Measurements from ENCODE around the gene TMED4.

Gene TMED4

DNA sequence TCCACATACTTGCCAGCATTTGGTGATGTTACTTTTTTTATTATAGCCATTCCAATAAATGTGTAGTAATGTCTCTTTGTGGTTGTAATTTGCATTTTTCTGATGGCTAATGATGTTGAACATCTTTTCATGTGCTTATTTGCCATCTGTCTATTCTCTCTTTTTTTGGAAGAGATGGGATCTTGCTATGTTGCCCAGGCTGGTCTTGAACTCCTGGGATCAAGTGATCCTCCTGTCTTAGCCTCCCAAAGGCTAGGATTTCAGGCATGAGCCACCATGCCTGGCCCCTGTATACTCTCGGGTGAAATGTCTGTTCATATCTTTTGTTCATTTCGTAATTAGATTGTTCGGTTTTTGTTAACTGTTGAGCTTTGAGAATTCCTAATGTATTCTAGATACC, 27.8 kb upstream of the TMED4 start:
- TF ChIP-seq, protein P1, sequence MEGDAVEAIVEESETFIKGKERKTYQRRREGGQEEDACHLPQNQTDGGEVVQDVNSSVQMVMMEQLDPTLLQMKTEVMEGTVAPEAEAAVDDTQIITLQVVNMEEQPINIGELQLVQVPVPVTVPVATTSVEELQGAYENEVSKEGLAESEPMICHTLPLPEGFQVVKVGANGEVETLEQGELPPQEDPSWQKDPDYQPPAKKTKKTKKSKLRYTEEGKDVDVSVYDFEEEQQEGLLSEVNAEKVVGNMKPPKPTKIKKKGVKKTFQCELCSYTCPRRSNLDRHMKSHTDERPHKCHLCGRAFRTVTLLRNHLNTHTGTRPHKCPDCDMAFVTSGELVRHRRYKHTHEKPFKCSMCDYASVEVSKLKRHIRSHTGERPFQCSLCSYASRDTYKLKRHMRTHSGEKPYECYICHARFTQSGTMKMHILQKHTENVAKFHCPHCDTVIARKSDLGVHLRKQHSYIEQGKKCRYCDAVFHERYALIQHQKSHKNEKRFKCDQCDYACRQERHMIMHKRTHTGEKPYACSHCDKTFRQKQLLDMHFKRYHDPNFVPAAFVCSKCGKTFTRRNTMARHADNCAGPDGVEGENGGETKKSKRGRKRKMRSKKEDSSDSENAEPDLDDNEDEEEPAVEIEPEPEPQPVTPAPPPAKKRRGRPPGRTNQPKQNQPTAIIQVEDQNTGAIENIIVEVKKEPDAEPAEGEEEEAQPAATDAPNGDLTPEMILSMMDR (IDR thresholded peaks at IDR 0.05; ENCODE audit: unreplicated experiment in 3 of 3), result no peak
- H3K4me3 Mint-ChIP-seq, result peak overlapping the region; percentile 12 to 56 (median 35)

DNA sequence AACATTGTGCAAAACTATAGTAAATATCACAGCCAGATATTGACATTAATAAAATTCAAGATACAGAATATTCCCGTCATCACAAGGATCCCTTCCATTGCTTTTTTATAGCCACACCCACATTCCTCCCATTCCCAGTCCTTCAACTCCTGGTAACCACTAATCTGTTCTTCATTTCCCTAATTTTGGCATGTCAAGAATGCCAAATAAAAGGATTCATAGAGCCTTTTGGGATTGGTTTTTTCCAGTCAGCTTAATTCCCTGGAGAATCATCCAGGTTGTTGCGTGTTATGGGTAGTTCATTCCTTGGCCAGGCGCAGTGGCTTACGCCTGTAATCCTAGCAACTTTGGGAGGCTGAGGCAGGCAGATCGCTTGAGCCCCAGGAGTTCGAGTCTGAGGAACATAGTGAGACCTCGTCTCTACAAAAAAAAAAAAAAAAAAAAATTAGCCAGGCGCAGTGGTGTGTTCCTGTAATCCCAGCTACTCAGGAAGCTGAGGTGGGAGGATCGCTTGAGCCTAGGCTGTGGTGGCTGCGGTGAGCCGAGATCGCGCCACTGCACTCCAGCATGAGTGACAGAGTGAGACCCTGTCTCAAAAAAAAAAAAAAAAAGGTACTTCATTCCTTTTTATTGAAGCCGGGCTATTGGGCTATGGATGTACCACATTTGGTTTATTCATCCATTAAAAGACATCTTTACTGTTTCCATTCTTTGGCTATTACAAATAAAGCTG, 27.1 kb upstream of the TMED4 start:
- H3K9me3 Mint-ChIP-seq, result no peaks in the 10 kb centered on the region
- H3K4me3 Mint-ChIP-seq, result peak overlapping the region; percentile 36 to 82 (median 81)
- TF ChIP-seq, protein P1 (IDR thresholded peaks at IDR 0.05; ENCODE audit: unreplicated experiment in 3 of 3), result no peak
- peak overlapping the region in 1 of 3 experiments; percentile 67 for H3K27ac Mint-ChIP-seq
- H3K36me3 Mint-ChIP-seq (ENCODE audit: low read depth), result peaks cover 4% of the 10 kb centered on the region
- H3K4me1 Mint-ChIP-seq, result peaks cover 19% of the 10 kb centered on the region
- H3K27me3 Mint-ChIP-seq (ENCODE audit: low read depth), result no peaks in the 10 kb centered on the region

More for the DNA sequence above, 27.8 kb upstream of the TMED4 start:
- H3K27ac Mint-ChIP-seq, result no peak overlapping the region
- no peaks in the 10 kb centered on the region for H3K27me3 Mint-ChIP-seq (ENCODE audit: low read depth)
- H3K4me1 Mint-ChIP-seq, result peaks cover 25% of the 10 kb centered on the region
- H3K36me3 Mint-ChIP-seq (ENCODE audit: low read depth), result peaks cover 9% of the 10 kb centered on the region
- no peaks in the 10 kb centered on the region for H3K9me3 Mint-ChIP-seq

DNA sequence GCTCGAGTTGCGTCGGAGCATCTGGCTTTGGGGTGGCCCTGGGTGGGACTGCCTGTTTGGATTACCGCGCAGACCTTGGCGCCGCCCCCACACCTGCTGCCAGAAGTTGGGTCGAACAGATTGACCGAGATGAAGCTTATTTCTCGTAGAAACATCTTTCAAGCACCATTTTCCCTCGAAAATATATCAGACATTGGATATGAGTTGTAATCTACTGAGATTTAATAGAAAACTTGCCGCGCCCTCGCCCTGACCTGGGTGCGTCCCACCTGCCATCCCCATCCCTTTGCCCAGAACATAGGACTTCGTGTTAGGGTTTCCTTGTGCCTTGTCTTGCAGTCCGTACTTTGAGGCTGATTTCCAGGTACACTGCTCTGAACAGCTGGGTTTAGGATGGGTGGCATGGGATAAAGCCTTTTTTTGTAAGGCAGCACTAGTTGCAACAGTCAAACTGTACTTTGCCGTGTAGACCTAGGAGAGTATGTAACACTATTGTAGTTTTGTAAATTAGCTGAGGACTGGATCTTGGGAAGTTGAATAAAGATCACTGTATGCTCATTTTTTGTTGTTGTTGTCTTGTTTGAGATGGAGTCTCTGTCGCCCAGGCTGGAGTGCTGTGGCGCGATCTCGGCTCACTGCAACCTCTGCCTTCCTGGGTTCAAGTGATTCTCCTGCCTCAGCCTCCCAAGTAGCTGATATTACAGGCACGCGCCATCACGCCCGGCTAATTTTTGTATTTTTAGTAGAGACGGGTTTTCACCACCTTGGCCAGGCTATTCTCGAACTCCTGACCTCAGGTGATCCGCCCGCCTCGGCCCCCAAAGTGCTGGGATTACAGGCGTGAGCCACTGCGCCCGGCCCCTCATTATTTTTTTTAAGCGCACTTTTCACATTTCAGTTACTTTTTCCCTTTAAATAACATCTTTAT, 25.4 kb upstream of the TMED4 start:
- Mint-ChIP-seq H3K9me3 (no peaks in the 10 kb centered on the region), H3K36me3 (ENCODE audit: low read depth) (peaks cover 4% of the 10 kb centered on the region), H3K4me3 (peak overlapping the region; percentile 98 to 99 (median 99)), H3K27ac (peak overlapping the region; percentile 91 to 99 (median 98)), H3K4me1 (peaks cover 19% of the 10 kb centered on the region), H3K27me3 (ENCODE audit: low read depth) (no peaks in the 10 kb centered on the region)
- TF ChIP-seq, protein P1 (IDR thresholded peaks at IDR 0.05; ENCODE audit: unreplicated experiment in 3 of 3), result no peak

DNA sequence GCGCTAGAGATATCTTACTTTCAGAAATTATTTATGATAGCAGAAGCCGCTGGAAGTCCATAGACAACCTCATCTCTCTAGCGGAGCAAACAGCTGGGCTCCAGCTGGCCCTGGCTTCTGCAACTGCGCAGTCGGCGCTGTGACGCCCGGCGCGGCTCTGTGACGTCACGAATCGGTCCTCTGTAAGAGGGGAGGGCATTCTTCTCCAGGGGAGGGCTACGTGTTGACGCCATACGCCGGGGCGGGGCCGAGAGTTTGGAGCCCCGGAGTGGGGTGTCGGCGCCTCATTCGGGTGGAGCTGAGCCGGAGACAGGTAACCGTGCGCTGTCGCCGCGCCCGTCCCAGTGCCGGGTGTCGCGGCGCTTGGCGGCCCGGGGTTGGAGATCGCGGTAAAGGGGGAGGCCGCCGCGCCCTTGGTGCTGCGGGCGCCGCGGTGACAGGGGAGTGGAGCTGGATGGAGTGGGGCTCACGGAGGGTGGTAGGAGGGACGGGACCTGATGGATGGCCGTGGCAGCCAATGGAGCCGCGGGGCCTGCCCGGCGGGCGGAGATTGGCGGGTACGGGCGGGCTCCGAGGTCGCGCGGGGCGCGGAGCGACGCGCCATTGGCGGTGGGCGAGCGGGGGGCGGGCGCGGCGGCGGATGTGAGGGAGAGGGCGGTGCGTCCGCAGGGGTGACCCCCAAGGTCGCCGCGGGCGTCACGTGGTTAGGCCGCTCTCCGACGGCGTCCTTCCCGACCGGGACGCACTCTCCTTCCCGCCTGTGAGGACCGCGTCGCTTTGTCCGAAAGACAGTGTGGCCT, 24.5 kb upstream of the TMED4 start, which contains the start of gene OGDH:
Gene OGDH (plus strand): TSS at position 287 of the 800 bp plus-strand sequence. CDS start 17,717 bp downstream, outside the sequence.
- Mint-ChIP-seq H3K4me3 (peak within 1 kb of the TSS; percentile 98 to 99 (median 99)), H3K36me3 (ENCODE audit: low read depth) (peaks cover 4% of the 10 kb centered on the region), H3K27me3 (ENCODE audit: low read depth) (no peaks in the 10 kb centered on the region), H3K4me1 (peaks cover 19% of the 10 kb centered on the region), H3K9me3 (no peaks in the 10 kb centered on the region), H3K27ac (peak within 1 kb of the TSS; percentile 91 to 99 (median 98))
- TF ChIP-seq, protein P1 (IDR thresholded peaks at IDR 0.05; ENCODE audit: unreplicated experiment in 3 of 3), result no peak

DNA sequence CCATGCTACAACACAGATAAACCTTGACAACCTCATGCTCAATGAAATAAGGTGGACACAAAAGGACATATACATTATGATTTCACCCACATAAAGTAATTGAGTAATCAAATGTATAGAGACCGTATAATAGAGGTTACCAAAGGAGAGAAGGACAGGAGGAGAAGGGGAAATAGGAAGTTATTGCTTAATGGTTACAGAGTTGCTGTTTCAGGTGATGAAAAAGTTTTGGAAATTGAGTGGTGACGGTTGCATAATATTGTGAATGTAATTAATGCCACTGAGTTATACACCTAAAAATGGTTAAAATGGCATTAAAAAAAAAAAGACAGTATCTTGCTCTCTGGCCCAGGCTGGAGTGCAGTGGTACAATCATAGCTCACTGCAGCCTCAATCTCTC, 22.9 kb upstream of the TMED4 start:
- H3K27ac Mint-ChIP-seq, result peak overlapping the region in 2 of 3 experiments; percentile 62 to 85
- H3K4me1 Mint-ChIP-seq, result peaks cover 19% of the 10 kb centered on the region
- TF ChIP-seq, protein P1 (IDR thresholded peaks at IDR 0.05; ENCODE audit: unreplicated experiment in 3 of 3), result no peak
- H3K9me3 Mint-ChIP-seq, result no peaks in the 10 kb centered on the region
- H3K4me3 Mint-ChIP-seq, result peak overlapping the region; percentile 51 to 99 (median 74)
- peaks cover 4% of the 10 kb centered on the region for H3K36me3 Mint-ChIP-seq (ENCODE audit: low read depth)
- H3K27me3 Mint-ChIP-seq (ENCODE audit: low read depth), result peaks cover 4% of the 10 kb centered on the region

Measured in nephron (organoid).